Parathyroid adenoma (tissue), 2 donors: ENCODE data around the gene KLF8.

Source experiments
- H2AFZ ChIP-seq: fragments of 300-600 bp; sonication (generic); one replicate; pipeline ENCODE4 v1.7.0; 2017; ENCODE audit warnings: antibody characterized with exemption, mild to moderate bottlenecking
- H3K27ac ChIP-seq: fragments of 300-600 bp; sonication (generic); one replicate; pipeline ENCODE4 v1.7.0; 2017
- H3K27me3 ChIP-seq: fragments of 300-600 bp; sonication (generic); one replicate; pipeline ENCODE4 v1.7.0; 2017; ENCODE audit warnings: low read length; ENCODE audit not compliant: control insufficient read depth, insufficient read depth
- H3K36me3 ChIP-seq: fragments of 300-600 bp; sonication (generic); one replicate; pipeline ENCODE4 v1.7.0; 2017; ENCODE audit warnings: low read length; ENCODE audit not compliant: control insufficient read depth, insufficient read depth
- H3K4me1 ChIP-seq: fragments of 300-600 bp; sonication (generic); one replicate; pipeline ENCODE4 v1.7.0; 2017; ENCODE audit warnings: control low read depth
- H3K4me2 ChIP-seq: fragments of 300-600 bp; sonication (generic); one replicate; pipeline ENCODE4 v1.7.0; 2017; ENCODE audit warnings: low read length
- H3K4me3 ChIP-seq: fragments of 300-600 bp; sonication (generic); one replicate; pipeline ENCODE4 v1.7.0; 2017; ENCODE audit warnings: low read depth, low read length
- H3K79me2 ChIP-seq: fragments of 300-600 bp; sonication (generic); one replicate; pipeline ENCODE4 v1.7.0; 2017; ENCODE audit warnings: control low read depth
- H3K9ac ChIP-seq: fragments of 300-600 bp; sonication (generic); one replicate; pipeline ENCODE4 v1.7.0; 2017; ENCODE audit warnings: mild to moderate bottlenecking
- H3K9me3 ChIP-seq: fragments of 300-600 bp; sonication (generic); one replicate; pipeline ENCODE4 v1.7.0; 2017; ENCODE audit warnings: low read length; ENCODE audit not compliant: control insufficient read depth
- TF ChIP-seq, protein P1 (sequence below): fragments of 300-600 bp; sonication (generic); IDR thresholded peaks from one replicate; pipeline ENCODE4 v1.7.0; 2017; ENCODE audit warnings: antibody characterized with exemption, mild to moderate bottlenecking
- donor health status: primary hyperparathyroidism.

KLF8 gene

DNA sequence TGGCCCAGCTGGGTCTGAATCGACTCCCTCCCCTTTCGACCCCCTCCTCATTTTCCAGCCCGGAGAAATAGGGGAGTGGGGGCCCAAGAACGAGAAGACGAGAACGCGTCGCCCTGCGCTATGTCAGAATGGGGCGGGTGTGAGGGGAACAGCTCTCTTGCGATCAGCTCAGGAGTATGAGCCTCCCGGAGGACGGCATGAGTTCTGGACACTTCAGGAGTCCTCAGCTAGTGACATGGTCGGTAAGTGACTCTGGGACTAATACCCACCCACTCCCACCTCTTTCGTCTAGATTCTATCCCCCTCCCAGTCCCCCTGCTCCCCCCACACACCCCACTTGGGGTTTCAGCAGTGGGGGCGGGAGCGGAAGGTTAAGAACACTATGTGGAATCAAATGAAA, 944 bp downstream of the KLF8 start:
- Histone ChIP-seq H3K9me3 (no peaks in the 10 kb centered on the region), H3K27ac (peak overlapping the region; percentile 74), H3K79me2 (no peaks in the 10 kb centered on the region), H3K4me1 (peaks cover 2% of the 10 kb centered on the region), H3K36me3 (no peaks in the 10 kb centered on the region), H3K4me2 (peak overlapping the region; percentile 58), H3K9ac (no peak overlapping the region), H3K27me3 (no peaks in the 10 kb centered on the region), H2AFZ (peak overlapping the region; percentile 85), H3K4me3 (peak overlapping the region; percentile 6)
- TF ChIP-seq, protein P1, sequence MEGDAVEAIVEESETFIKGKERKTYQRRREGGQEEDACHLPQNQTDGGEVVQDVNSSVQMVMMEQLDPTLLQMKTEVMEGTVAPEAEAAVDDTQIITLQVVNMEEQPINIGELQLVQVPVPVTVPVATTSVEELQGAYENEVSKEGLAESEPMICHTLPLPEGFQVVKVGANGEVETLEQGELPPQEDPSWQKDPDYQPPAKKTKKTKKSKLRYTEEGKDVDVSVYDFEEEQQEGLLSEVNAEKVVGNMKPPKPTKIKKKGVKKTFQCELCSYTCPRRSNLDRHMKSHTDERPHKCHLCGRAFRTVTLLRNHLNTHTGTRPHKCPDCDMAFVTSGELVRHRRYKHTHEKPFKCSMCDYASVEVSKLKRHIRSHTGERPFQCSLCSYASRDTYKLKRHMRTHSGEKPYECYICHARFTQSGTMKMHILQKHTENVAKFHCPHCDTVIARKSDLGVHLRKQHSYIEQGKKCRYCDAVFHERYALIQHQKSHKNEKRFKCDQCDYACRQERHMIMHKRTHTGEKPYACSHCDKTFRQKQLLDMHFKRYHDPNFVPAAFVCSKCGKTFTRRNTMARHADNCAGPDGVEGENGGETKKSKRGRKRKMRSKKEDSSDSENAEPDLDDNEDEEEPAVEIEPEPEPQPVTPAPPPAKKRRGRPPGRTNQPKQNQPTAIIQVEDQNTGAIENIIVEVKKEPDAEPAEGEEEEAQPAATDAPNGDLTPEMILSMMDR, result no peak

DNA sequence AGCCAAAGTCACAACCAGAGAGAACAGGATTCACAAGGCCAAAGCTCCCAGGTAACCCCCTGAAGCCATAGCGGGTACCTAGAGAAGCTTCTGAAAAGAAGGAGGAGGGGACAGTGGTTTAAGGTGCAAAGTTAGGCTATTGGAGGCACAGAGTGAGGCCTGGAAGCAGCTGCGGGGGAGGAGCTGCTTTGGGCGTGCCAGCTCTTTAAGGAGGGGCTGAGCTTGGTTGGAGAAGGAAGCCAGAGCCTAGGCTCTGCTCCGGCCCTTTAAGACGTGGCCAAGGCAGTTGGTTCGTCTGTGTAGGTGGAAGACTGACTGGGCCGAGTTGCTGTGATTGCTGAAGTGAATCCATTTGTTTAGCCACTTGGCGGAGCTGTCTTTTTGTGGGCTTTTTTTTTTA, 1.5 kb downstream of the KLF8 start:
- H2AFZ ChIP-seq, result peak overlapping the region; percentile 85
- no peaks in the 10 kb centered on the region for H3K27me3 ChIP-seq
- H3K36me3 ChIP-seq, result no peaks in the 10 kb centered on the region
- TF ChIP-seq, protein P1, result peak; percentile 9
- H3K79me2 ChIP-seq, result no peaks in the 10 kb centered on the region
- H3K9me3 ChIP-seq, result no peaks in the 10 kb centered on the region
- H3K4me1 ChIP-seq, result peaks cover 2% of the 10 kb centered on the region
- no peak overlapping the region for H3K4me2 ChIP-seq
- no peak overlapping the region for H3K9ac ChIP-seq
- peak overlapping the region; percentile 74 for H3K27ac ChIP-seq
- peak overlapping the region; percentile 6 for H3K4me3 ChIP-seq

- Histone ChIP-seq H3K4me1 (no peaks in the 10 kb centered on the region), H3K36me3 (no peaks in the 10 kb centered on the region), H3K4me2 (no peak overlapping the region), H3K27me3 (no peaks in the 10 kb centered on the region), H3K79me2 (no peaks in the 10 kb centered on the region), H3K9ac (no peak overlapping the region), H3K4me3 (no peak overlapping the region), H2AFZ (peak overlapping the region; percentile 66), H3K27ac (no peak overlapping the region), H3K9me3 (no peaks in the 10 kb centered on the region)
- TF ChIP-seq, protein P1, result peak; percentile 55
Measured at GRCh38 chrX:56248492-56248891, 16.3 kb downstream of the KLF8 start.

GRCh38 chrX:56253832-56254703, 21.9 kb downstream of the KLF8 start:
- Histone ChIP-seq H2AFZ (no peak overlapping the region), H3K4me3 (no peak overlapping the region), H3K27ac (no peak overlapping the region), H3K9me3 (no peaks in the 10 kb centered on the region), H3K36me3 (no peaks in the 10 kb centered on the region), H3K27me3 (no peaks in the 10 kb centered on the region), H3K79me2 (no peaks in the 10 kb centered on the region), H3K9ac (no peak overlapping the region), H3K4me1 (no peaks in the 10 kb centered on the region), H3K4me2 (no peak overlapping the region)
- TF ChIP-seq, protein P1, result no peak

GRCh38 chrX:56268888-56269287, 36.7 kb downstream of the KLF8 start:
- Histone ChIP-seq H3K4me3 (no peak overlapping the region), H3K27me3 (no peaks in the 10 kb centered on the region), H3K79me2 (no peaks in the 10 kb centered on the region), H3K4me2 (no peak overlapping the region), H3K9ac (no peak overlapping the region), H3K27ac (no peak overlapping the region), H3K4me1 (no peaks in the 10 kb centered on the region), H3K36me3 (no peaks in the 10 kb centered on the region), H2AFZ (no peak overlapping the region), H3K9me3 (no peaks in the 10 kb centered on the region)
- TF ChIP-seq, protein P1, result no peak
